Vagina (tissue), 2 donors: Measurements from ENCODE around the gene TGFB1I1. TPM values are rescaled to one million over a fixed set of nuclear protein-coding genes. Genes with fewer than 3 reads are reported as not detected.

ENCODE experiments used
- DNase-seq, 2 donors: peaks; one replicate each; pipeline ENCODE4 v3.0.0-alpha.2; 2017; ENCODE audit errors: extremely low spot score in 2 of 2
- H3K27ac ChIP-seq: fragments of 200-600 bp; sonication (generic); one replicate; pipeline ENCODE4 v1.5.1; 2019
- H3K27me3 ChIP-seq: fragments of 200-600 bp; sonication (generic); one replicate; pipeline ENCODE4 v1.5.1; 2019
- H3K36me3 ChIP-seq, 2 donors: fragments of 200-600 bp; sonication (generic); one replicate each; pipeline ENCODE4 v1.5.1; 2017 to 2019
- H3K4me1 ChIP-seq: fragments of 200-600 bp; sonication (generic); one replicate; pipeline ENCODE4 v1.5.1; 2019
- H3K4me3 ChIP-seq, 2 donors: fragments of 200-600 bp; sonication (generic); 1 replicate in 1 of 2; 2 replicates in 1 of 2; pipeline ENCODE4 v1.5.1; 2016 to 2019
- H3K9me3 ChIP-seq: fragments of 200-600 bp; sonication (generic); one replicate; pipeline ENCODE4 v1.5.1; 2019
- POLR2A ChIP-seq, 2 donors: fragments of 450-650 bp; IDR thresholded peaks; one replicate each; pipeline ENCODE4 v1.6.1; 2017; ENCODE audit warnings: antibody characterized with exemption in 2 of 2, mild to moderate bottlenecking in 2 of 2, moderate library complexity in 2 of 2
- POLR2AphosphoS5 ChIP-seq, 2 donors: sonication (generic); formaldehyde crosslinking; IDR thresholded peaks; one replicate each; pipeline ENCODE4 v1.9.0; 2017; ENCODE audit warnings: antibody characterized with exemption in 2 of 2, mild to moderate bottlenecking in 2 of 2, low read depth in 1 of 2; ENCODE audit not compliant: insufficient read depth in 1 of 2
- intact Hi-C: fragments of 100-400 bp; cut with DNase I; formaldehyde crosslinking; loops from one replicate; pipeline ENCODE4 v1.15.1; 2023
- total RNA-seq: library from RNA; depleted of rRNA; stranded (reverse); fragments of >200 nt; gene quantifications from one replicate; pipeline ENCODE4 v1.2.3, GENCODE V29; 2016
- TF ChIP-seq, protein P1 (sequence below), 3 experiments: fragments of 450-650 bp in 2 of 3; fragments of 200-600 bp in 1 of 3; sonication (generic) in 1 of 3; IDR thresholded peaks; one replicate each; pipeline ENCODE4 v1.5.1; 2017 to 2019; ENCODE audit warnings: antibody characterized with exemption in 3 of 3, mild to moderate bottlenecking in 2 of 3, moderate library complexity in 2 of 3

The TGFB1I1 gene
- total RNA-seq, 1 donor from 2014 or later: 114 TPM

DNA sequence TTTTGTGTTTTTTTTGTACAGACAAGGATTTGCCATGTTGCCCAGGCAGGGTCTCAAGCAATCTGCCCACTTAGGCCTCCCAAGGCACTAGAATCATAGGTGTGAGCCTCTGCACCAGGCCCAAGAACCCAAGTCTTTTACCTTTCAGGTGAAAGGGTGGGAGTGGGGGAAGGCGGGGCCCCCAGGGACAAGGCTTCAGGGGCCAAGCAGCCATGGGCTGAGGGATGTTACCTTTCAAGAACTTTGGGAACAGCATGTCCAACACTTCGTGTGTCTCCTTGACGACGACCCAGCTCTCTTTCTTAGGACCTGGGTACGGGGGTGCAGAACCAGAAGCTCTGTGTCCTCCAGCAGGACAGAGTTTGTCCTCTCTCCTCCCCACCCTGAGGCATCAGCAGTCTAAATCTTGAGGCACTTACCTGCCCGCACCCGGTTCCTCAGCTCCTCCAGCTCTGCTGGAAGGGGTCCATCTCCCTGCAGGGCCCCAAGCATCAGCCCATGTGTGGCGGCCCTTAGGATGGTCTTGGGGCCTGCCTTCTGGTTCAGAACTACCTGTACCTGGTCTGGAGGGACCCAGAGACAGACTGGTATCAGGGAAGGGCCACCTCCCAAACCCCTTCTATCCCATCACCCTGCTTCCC lies 19.9 kb downstream of the TGFB1I1 start:
- DNase-seq: no peak
- intact Hi-C loops: no loop called here
- H3K27ac ChIP-seq: no peak overlapping the region
- H3K27me3 ChIP-seq: no peaks in the 10 kb centered on the region
- TF ChIP-seq POLR2AphosphoS5 (IDR thresholded peaks at IDR 0.05; ENCODE audit: insufficient read depth in 1 of 2, low read depth in 1 of 2): no peak
- TF ChIP-seq, protein P1, sequence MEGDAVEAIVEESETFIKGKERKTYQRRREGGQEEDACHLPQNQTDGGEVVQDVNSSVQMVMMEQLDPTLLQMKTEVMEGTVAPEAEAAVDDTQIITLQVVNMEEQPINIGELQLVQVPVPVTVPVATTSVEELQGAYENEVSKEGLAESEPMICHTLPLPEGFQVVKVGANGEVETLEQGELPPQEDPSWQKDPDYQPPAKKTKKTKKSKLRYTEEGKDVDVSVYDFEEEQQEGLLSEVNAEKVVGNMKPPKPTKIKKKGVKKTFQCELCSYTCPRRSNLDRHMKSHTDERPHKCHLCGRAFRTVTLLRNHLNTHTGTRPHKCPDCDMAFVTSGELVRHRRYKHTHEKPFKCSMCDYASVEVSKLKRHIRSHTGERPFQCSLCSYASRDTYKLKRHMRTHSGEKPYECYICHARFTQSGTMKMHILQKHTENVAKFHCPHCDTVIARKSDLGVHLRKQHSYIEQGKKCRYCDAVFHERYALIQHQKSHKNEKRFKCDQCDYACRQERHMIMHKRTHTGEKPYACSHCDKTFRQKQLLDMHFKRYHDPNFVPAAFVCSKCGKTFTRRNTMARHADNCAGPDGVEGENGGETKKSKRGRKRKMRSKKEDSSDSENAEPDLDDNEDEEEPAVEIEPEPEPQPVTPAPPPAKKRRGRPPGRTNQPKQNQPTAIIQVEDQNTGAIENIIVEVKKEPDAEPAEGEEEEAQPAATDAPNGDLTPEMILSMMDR (IDR thresholded peaks at IDR 0.05): no peak
- no peak for TF ChIP-seq POLR2A (IDR thresholded peaks at IDR 0.05)
- H3K4me3 ChIP-seq: no peak overlapping the region
- H3K4me1 ChIP-seq: peaks cover 20% of the 10 kb centered on the region
- peaks cover 0 to 47% of the 10 kb centered on the region in 2 donors for H3K36me3 ChIP-seq
- no peaks in the 10 kb centered on the region for H3K9me3 ChIP-seq

DNA sequence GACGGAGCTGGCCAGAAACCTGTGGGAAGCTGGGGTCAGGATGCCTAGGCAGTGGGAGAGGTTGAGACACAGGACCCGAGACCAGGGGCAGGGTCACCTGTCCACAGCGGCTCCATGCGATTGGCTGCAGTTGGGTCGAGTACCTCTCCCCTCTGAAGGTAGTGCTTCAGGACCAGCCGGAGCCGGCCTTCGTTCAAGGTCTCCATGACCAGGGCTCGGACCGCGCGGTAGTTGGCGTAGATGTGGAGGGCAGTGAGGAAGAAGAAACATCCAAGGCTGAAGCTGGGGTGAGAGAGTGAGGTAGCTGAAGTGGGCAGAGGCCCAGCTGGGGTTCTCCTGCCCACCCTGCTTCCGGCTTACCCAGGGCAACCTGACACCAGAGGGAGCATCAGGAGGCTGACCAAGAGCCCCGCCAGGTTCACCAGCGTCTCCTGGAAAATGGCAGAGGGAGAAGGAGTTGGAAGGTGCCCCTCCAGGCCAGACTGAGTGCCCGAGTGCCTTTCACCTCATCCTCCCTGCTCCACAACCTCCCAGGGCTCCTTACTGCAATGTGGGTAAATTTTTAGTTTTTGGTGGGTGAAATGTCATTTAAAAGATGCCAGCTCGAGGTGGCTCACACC lies 21.7 kb downstream of the TGFB1I1 start:
- Histone ChIP-seq H3K4me1 (peaks cover 3% of the 10 kb centered on the region), H3K9me3 (no peaks in the 10 kb centered on the region), H3K4me3 (no peak overlapping the region), H3K36me3 (peaks cover 0 to 65% of the 10 kb centered on the region in 2 donors), H3K27ac (no peak overlapping the region), H3K27me3 (no peaks in the 10 kb centered on the region)
- DNase-seq: no peak
- TF ChIP-seq POLR2A (IDR thresholded peaks at IDR 0.05): no peak
- no peak for TF ChIP-seq POLR2AphosphoS5 (IDR thresholded peaks at IDR 0.05; ENCODE audit: insufficient read depth in 1 of 2, low read depth in 1 of 2)
- TF ChIP-seq, protein P1 (IDR thresholded peaks at IDR 0.05): no peak
- intact Hi-C loops: no loop called here

DNA sequence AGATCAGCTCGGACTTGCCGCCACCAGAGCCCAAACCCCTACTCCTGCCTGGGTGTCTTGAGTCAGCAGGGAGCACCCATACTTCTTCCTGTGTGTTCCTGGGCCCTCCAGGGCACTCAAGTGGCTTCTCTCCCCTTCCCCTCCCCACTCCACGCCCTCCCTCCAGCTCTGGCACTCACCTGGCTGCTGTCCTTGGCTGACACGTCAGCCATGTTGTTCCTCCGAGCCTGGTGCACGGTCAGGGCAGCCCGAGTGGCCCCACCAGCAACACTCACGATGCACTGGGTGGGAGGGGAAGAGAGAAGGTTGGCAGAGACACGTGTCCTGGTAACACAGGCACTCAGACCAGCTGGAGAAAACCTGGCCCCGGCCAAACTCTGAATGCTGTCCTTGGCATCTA lies 24.7 kb downstream of the TGFB1I1 start:
- intact Hi-C loops: no loop called here
- no peaks in the 10 kb centered on the region for H3K4me1 ChIP-seq
- no peak overlapping the region for H3K27ac ChIP-seq
- TF ChIP-seq POLR2A (IDR thresholded peaks at IDR 0.05) (no peak), POLR2AphosphoS5 (IDR thresholded peaks at IDR 0.05; ENCODE audit: insufficient read depth in 1 of 2, low read depth in 1 of 2) (no peak)
- TF ChIP-seq, protein P1 (IDR thresholded peaks at IDR 0.05): no peak
- DNase-seq: no peak
- no peaks in the 10 kb centered on the region for H3K9me3 ChIP-seq
- H3K27me3 ChIP-seq: no peaks in the 10 kb centered on the region
- peaks cover 0 to 76% of the 10 kb centered on the region in 2 donors for H3K36me3 ChIP-seq
- no peak overlapping the region for H3K4me3 ChIP-seq

DNA sequence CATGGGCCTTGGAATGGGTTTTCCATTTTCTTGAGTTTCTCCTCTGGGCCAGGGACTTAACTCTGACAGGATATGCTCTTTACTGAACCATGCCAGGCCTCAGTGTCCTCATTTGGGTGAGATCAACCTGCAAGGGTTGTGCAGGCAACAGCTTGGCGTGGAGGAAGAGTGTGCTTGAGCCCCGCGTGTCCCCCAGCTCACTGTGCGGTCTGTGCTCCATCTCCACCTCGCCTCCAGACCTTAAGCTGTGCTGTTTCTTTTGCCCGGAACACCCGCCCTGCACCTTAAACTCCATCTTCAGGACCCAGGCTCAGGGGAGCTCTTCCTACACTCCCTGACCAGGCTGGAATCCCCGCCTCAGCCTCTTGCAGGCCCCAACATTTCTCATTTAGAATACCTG lies 26.5 kb downstream of the TGFB1I1 start:
- H3K27ac ChIP-seq: no peak overlapping the region
- H3K36me3 ChIP-seq: peaks cover 0 to 58% of the 10 kb centered on the region in 2 donors
- no peaks in the 10 kb centered on the region for H3K9me3 ChIP-seq
- no peaks in the 10 kb centered on the region for H3K27me3 ChIP-seq
- no peaks in the 10 kb centered on the region for H3K4me1 ChIP-seq
- no peak for DNase-seq
- intact Hi-C loops: no loop called here
- H3K4me3 ChIP-seq: no peak overlapping the region
- TF ChIP-seq POLR2AphosphoS5 (IDR thresholded peaks at IDR 0.05; ENCODE audit: insufficient read depth in 1 of 2, low read depth in 1 of 2): no peak
- no peak for TF ChIP-seq POLR2A (IDR thresholded peaks at IDR 0.05)
- TF ChIP-seq, protein P1 (IDR thresholded peaks at IDR 0.05): no peak

DNA sequence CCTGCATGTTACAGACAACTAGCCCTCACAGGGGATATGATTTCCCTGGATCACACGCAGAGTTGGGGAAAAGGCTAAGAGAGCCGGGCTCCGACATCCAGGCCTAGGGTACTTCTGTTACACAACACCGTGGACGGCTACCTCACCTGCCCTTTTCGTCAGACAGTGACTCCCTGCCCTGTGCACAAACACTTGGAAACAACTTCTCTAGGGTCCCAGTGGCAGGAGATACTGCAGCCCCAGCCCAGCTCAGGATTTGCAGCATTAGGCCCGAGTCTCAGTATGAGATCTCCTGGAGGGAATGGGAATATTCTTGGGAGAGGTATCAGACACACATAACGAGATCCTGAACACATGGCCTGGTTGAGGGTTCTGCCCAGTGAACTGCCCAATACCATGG lies 28.0 kb downstream of the TGFB1I1 start:
- Histone ChIP-seq H3K4me3 (no peak overlapping the region), H3K9me3 (no peaks in the 10 kb centered on the region), H3K36me3 (peaks cover 0 to 51% of the 10 kb centered on the region in 2 donors), H3K27ac (no peak overlapping the region), H3K4me1 (no peaks in the 10 kb centered on the region), H3K27me3 (no peaks in the 10 kb centered on the region)
- DNase-seq: no peak
- intact Hi-C loops: no loop called here
- TF ChIP-seq, protein P1 (IDR thresholded peaks at IDR 0.05): no peak
- TF ChIP-seq POLR2A (IDR thresholded peaks at IDR 0.05) (no peak), POLR2AphosphoS5 (IDR thresholded peaks at IDR 0.05; ENCODE audit: insufficient read depth in 1 of 2, low read depth in 1 of 2) (no peak)
